WI38 (cell line): ENCODE results near the gene SLC6A20.

Experiments used
- H3K4me3 ChIP-seq: 2 replicates; pipeline ENCODE4 v1.5.1; 2011; ENCODE audit warnings: low read depth, mild to moderate bottlenecking, control low read depth, low read length
- CTCF ChIP-seq: IDR thresholded peaks from 2 replicates; pipeline ENCODE4 v1.5.1; 2012; ENCODE audit warnings: low read depth, mild to moderate bottlenecking, control low read depth, low read length

The SLC6A20 gene

GRCh38 chr3:45795882-45796765 lies at the start of gene SLC6A20:
SLC6A20 (minus strand) TSS chr3:45796536; CDS start chr3:45796419, 117 bp downstream.
- no peak for TF ChIP-seq CTCF
- H3K4me3 ChIP-seq = 0 out of 2 replicates have a peak within 1 kb of the TSS, but pooled peaks have one; percentile 3

GRCh38 chr3:45844616-45845015 lies 48.3 kb upstream of the SLC6A20 start:
- H3K4me3 ChIP-seq = no peak overlapping the region
- TF ChIP-seq CTCF = no peak

- no peak overlapping the region for H3K4me3 ChIP-seq
- no peak for TF ChIP-seq CTCF
These were observed 46.7 kb upstream of the SLC6A20 start for GRCh38 chr3:45842851-45843625.

- TF ChIP-seq CTCF = no peak
- H3K4me3 ChIP-seq = peak within 1 kb of the TSS; percentile 75
These were observed 45.6 kb upstream of the SLC6A20 start, which contains the start of gene LZTFL1 for GRCh38 chr3:45841757-45842491. LZTFL1 (minus strand) TSS chr3:45842119; CDS start chr3:45841991, 128 bp downstream.

GRCh38 chr3:45841420-45841756 lies 45.1 kb upstream of the SLC6A20 start:
- no peak for TF ChIP-seq CTCF
- H3K4me3 ChIP-seq = peak overlapping the region; percentile 75

- no peak overlapping the region for H3K4me3 ChIP-seq
- TF ChIP-seq CTCF = no peak
These were observed 42.1 kb upstream of the SLC6A20 start for GRCh38 chr3:45838466-45838865.
